ENCODE results near the gene LITAF. TPM values are rescaled to one million over a fixed set of nuclear protein-coding genes. Genes with fewer than 3 reads are reported as not detected.

The LITAF gene
- 37.0 and 39.9 TPM in 2 replicates for total RNA-seq

DNA sequence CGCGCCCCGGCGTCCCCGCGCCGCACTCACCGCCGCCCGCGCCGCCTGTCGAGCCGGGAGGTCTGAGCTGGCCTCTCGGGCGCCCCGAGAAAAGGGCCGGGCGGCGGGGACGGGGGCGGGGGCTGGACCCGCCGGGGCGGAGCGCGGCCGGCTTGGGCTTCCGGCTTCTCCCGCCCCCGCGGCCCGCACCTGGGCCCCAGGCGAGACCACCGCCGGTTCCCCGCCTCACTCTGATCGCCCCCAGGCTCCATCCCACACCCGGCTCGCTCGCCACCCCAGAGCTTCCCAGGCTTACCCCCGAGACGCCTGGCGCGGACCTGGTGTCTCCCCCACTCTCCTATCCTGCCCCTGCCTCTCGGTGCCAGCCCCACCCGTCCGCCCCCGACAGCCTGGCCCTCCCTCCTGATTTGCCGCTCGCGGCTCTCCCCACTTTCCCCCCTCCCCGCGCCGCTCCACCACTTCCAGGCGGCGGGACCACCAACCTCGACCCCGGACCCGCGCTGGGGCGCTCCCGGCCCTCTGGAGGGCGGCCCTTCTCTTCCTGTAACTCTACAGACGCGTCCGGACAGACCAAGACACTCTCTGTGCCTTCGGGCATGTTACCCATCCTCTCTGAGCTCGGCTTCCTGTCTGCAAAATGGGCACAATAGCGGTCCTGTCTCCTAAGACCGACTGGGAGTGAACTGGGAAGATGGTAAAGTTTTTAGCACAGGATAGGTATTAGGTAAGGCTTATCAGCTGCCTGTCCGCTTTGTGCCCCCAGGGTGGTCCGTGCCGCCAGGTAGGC is at the start of gene LITAF:
TSS of gene LITAF (minus strand) at position 64 of the 787 bp plus-strand sequence. CDS start 30,189 bp downstream, outside the sequence.

Other genes starting within 250 kb of the LITAF start
- 1.4 and 1.7 TPM in 2 replicates for gene RMI2, start 241.5 kb downstream of the LITAF start, total RNA-seq
- 7.3 and 10.2 TPM in 2 replicates for gene SNN, start 81.5 kb upstream of the LITAF start, total RNA-seq
- 25.2 and 27.0 TPM in 2 replicates for gene TXNDC11, start 155.9 kb upstream of the LITAF start, total RNA-seq
- gene ZC3H7A, start 210.3 kb upstream of the LITAF start, total RNA-seq, result 41.0 and 45.5 TPM in 2 replicates